ENCODE results near the gene SRCAP. TPM values are rescaled to one million over a fixed set of nuclear protein-coding genes. Genes with fewer than 3 reads are reported as not detected.

Gene SRCAP
- polyA plus RNA-seq, 1 of the 3 experiments (the other 2 are of a cell fraction): 5.6 TPM

DNA sequence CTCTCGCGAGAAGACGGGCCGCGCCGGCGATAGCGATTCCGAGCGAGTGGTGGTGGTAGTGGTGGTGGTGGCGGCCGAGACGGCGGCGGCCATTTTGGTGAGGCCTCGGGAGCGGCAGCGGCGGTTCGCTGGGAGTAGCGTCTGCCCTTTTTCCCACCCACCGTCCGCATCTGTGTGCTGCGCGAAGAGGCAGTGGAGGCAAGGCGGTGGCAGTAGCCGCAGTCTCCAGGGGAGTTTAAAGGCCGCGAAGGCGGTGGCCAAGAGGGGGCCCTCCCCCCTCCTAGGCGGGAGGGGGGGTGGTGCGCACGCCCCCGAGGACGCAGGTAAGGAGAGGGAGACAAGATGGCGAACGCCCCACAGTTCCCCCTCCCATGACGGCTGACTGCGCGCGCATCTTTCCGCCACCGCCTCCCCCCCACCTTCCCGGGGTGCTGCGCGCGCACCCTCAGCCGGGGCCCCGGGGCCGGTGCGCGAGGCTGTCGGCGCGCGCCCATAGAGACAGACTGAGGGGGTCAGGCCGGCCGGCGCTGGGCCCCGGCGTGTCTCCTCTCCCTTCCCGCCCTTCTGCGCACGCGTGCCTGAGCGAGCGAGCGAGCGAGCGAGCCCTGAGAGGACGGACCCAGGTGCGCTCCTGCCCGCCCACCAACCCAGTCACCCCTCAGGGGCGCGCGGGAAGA is 694 bp upstream of the SRCAP start:
- CTCF ChIA-PET: interaction anchor here (0.8 to 2.8 kb wide), 5 partner anchors 38 to 268 kb away, joined by 3 to 18 read pairs (median 4); partner anchors contain the start of genes DCTPP1, FBRS and PRR14
- peak overlapping the region; percentile 99 to 100 for H3K27ac ChIP-seq (ENCODE audit: low read depth in 2 of 2, low read length in 1 of 2)
- 1% methylated on average over 43 of the region's 76 CpGs for WGBS (ENCODE audit: low lambda C conversion rate)

More for the DNA sequence above, 694 bp upstream of the SRCAP start:
- Histone ChIP-seq H3K9me2 (no peaks in the 10 kb centered on the region), H2AFZ (ENCODE audit: low read depth) (peak overlapping the region; percentile 84; the same call in 1 of the 2 replicates), H3K27me3 (ENCODE audit: insufficient read depth) (no peaks in the 10 kb centered on the region), H3K79me2 (ENCODE audit: insufficient read depth) (peaks cover 42% of the 10 kb centered on the region), H3K9me3 (no peaks in the 10 kb centered on the region), H3K4me3 (ENCODE audit: low read depth in 2 of 2, low read length in 1 of 2) (peak overlapping the region; percentile 78), H3K4me1 (ENCODE audit: control insufficient read depth in 1 of 2, insufficient read depth in 2 of 2, low read depth in 1 of 2, low read length in 1 of 2) (peaks cover 12 to 15% of the 10 kb centered on the region in 2 experiments), H3F3A (replicated peaks; ENCODE audit: insufficient read depth) (no peaks in the 10 kb centered on the region), H3K4me2 (peak overlapping the region; percentile 75), H3K36me3 (replicated peaks in 1 of 2; ENCODE audit: control insufficient read depth in 1 of 2, insufficient read depth in 2 of 2, low read length in 1 of 2) (peaks cover 16 to 29% of the 10 kb centered on the region in 2 experiments), H4K20me1 (ENCODE audit: insufficient read depth) (peaks cover 12% of the 10 kb centered on the region), H3K9ac (peak overlapping the region; percentile 100)
- POLR2A ChIA-PET: interaction anchor here (0.6 to 2.0 kb wide), 5 partner anchors 8 to 50 kb away, joined by 3 to 8 read pairs (median 3); partner anchors contain the start of genes FBRS and PHKG2
- DNase-seq: peak; percentile 99
- TF ChIP-seq YY1 (IDR thresholded peaks at IDR 0.05; ENCODE audit: low read depth) (peak; percentile 97), TAF1 (IDR thresholded peaks at IDR 0.05; ENCODE audit: borderline replicate concordance, low read depth, low read length) (peak; percentile 85), RCOR1 (IDR thresholded peaks at IDR 0.05; ENCODE audit: low read length) (no peak), SMC3 (IDR thresholded peaks at IDR 0.05; ENCODE audit: low read depth, low read length) (no peak), GATA2 (CRISPR knock-in tag; IDR thresholded peaks at IDR 0.05) (no peak; the same call in 1 of the 2 replicates), EP300 (IDR thresholded peaks at IDR 0.05; ENCODE audit: borderline replicate concordance in 1 of 2, low read depth in 1 of 2, low read length in 1 of 2) (0 out of 4 replicates have a peak, but pooled peaks of 1 of the 2 experiments have one; percentile 8), SIN3A (IDR thresholded peaks at IDR 0.05; ENCODE audit: borderline replicate concordance, low read depth, low read length) (peak; percentile 94), FOSL2 (IDR thresholded peaks at IDR 0.05; ENCODE audit: borderline replicate concordance, low read depth) (no peak), MXI1 (IDR thresholded peaks at IDR 0.05; ENCODE audit: low read depth, low read length) (peak; percentile 40; the same call in 1 of the 2 replicates), GABPA (IDR thresholded peaks at IDR 0.05; ENCODE audit: low read depth) (peak; percentile 15; the same call in 1 of the 2 replicates), RFX5 (IDR thresholded peaks at IDR 0.05; ENCODE audit: low read length) (no peak), POLR2AphosphoS5 (IDR thresholded peaks at IDR 0.05; ENCODE audit: low read depth, low read length) (peak; percentile 89), ELF1 (IDR thresholded peaks at IDR 0.05) (peak; percentile 43; the same call in 1 of the 2 replicates), MEF2A (IDR thresholded peaks at IDR 0.05; ENCODE audit: borderline replicate concordance, low read depth) (no peak), TEAD4 (IDR thresholded peaks at IDR 0.05; ENCODE audit: borderline replicate concordance, insufficient read depth) (peak; percentile 50; the same call in 1 of the 2 replicates), NRF1 (IDR thresholded peaks at IDR 0.05; ENCODE audit: low read depth, low read length) (peak; percentile 74), FOXJ3 (CRISPR knock-in tag; IDR thresholded peaks at IDR 0.05) (no peak)
- TF ChIP-seq, protein P1, sequence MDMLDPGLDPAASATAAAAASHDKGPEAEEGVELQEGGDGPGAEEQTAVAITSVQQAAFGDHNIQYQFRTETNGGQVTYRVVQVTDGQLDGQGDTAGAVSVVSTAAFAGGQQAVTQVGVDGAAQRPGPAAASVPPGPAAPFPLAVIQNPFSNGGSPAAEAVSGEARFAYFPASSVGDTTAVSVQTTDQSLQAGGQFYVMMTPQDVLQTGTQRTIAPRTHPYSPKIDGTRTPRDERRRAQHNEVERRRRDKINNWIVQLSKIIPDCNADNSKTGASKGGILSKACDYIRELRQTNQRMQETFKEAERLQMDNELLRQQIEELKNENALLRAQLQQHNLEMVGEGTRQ (IDR thresholded peaks at IDR 0.05; ENCODE audit: borderline replicate concordance, low read depth, low read length): no peak
- TF ChIP-seq, protein P2, sequence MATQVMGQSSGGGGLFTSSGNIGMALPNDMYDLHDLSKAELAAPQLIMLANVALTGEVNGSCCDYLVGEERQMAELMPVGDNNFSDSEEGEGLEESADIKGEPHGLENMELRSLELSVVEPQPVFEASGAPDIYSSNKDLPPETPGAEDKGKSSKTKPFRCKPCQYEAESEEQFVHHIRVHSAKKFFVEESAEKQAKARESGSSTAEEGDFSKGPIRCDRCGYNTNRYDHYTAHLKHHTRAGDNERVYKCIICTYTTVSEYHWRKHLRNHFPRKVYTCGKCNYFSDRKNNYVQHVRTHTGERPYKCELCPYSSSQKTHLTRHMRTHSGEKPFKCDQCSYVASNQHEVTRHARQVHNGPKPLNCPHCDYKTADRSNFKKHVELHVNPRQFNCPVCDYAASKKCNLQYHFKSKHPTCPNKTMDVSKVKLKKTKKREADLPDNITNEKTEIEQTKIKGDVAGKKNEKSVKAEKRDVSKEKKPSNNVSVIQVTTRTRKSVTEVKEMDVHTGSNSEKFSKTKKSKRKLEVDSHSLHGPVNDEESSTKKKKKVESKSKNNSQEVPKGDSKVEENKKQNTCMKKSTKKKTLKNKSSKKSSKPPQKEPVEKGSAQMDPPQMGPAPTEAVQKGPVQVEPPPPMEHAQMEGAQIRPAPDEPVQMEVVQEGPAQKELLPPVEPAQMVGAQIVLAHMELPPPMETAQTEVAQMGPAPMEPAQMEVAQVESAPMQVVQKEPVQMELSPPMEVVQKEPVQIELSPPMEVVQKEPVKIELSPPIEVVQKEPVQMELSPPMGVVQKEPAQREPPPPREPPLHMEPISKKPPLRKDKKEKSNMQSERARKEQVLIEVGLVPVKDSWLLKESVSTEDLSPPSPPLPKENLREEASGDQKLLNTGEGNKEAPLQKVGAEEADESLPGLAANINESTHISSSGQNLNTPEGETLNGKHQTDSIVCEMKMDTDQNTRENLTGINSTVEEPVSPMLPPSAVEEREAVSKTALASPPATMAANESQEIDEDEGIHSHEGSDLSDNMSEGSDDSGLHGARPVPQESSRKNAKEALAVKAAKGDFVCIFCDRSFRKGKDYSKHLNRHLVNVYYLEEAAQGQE (IDR thresholded peaks at IDR 0.05; ENCODE audit: low read depth, low read length): peak; percentile 10; the same call in 1 of the 2 replicates
- TF ChIP-seq, protein P3, sequence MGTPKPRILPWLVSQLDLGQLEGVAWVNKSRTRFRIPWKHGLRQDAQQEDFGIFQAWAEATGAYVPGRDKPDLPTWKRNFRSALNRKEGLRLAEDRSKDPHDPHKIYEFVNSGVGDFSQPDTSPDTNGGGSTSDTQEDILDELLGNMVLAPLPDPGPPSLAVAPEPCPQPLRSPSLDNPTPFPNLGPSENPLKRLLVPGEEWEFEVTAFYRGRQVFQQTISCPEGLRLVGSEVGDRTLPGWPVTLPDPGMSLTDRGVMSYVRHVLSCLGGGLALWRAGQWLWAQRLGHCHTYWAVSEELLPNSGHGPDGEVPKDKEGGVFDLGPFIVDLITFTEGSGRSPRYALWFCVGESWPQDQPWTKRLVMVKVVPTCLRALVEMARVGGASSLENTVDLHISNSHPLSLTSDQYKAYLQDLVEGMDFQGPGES (IDR thresholded peaks at IDR 0.05; ENCODE audit: low read depth, low read length): no peak
- TF ChIP-seq, protein P4, sequence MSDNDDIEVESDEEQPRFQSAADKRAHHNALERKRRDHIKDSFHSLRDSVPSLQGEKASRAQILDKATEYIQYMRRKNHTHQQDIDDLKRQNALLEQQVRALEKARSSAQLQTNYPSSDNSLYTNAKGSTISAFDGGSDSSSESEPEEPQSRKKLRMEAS (IDR thresholded peaks at IDR 0.05; ENCODE audit: low read depth): peak; percentile 27
